A673 (cell line): ENCODE results near the gene GRID1.

Experiments
- EZH2 ChIP-seq: fragments of 200-600 bp; sonication (generic); IDR thresholded peaks from 2 replicates; pipeline ENCODE4 v1.6.1; 2017; ENCODE audit warnings: borderline replicate concordance, low read depth, mild to moderate bottlenecking, mixed read lengths, antibody characterized with exemption, low read length; ENCODE audit not compliant: poor library complexity, severe bottlenecking
- TF ChIP-seq, protein P1 (sequence below): fragments of 300-800, 200-600 bp; sonication (generic); conservative IDR thresholded peaks from 2 replicates; pipeline ENCODE4 v1.5.1; 2017; ENCODE audit warnings: low read depth, mild to moderate bottlenecking, antibody characterized with exemption, low read length, moderate library complexity, mixed read lengths

DNA sequence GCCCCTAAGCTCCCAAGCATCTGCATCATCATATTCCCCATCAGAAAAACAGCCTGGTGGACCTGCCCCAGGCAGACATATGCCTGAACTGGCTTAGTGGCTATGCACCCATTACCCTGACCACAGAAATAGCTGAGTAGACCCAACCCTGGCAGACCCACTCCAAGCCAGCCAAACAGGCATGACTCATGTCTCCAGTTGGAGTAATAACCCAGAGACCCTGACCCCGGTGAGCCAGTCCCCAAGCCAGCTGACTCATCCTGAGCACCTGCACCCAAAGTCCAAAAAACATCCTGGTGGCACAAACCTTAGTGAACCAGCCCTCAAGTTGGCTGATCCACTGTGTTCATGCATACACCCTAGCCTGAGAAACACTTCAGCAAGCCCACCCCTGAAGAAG is 555.9 kb downstream of the GRID1 start:
- TF ChIP-seq, protein P1, sequence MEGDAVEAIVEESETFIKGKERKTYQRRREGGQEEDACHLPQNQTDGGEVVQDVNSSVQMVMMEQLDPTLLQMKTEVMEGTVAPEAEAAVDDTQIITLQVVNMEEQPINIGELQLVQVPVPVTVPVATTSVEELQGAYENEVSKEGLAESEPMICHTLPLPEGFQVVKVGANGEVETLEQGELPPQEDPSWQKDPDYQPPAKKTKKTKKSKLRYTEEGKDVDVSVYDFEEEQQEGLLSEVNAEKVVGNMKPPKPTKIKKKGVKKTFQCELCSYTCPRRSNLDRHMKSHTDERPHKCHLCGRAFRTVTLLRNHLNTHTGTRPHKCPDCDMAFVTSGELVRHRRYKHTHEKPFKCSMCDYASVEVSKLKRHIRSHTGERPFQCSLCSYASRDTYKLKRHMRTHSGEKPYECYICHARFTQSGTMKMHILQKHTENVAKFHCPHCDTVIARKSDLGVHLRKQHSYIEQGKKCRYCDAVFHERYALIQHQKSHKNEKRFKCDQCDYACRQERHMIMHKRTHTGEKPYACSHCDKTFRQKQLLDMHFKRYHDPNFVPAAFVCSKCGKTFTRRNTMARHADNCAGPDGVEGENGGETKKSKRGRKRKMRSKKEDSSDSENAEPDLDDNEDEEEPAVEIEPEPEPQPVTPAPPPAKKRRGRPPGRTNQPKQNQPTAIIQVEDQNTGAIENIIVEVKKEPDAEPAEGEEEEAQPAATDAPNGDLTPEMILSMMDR, result no peak
- TF ChIP-seq EZH2, result no peak
